AG04449 (cell line): ENCODE data around the gene CD1E.

ENCODE experiments used
- CTCF ChIA-PET: fragments of 350-600 bp; formaldehyde crosslinking; extraction: SDS; loops from one replicate; lab custom pipeline; 2021; ENCODE audit warnings: antibody characterized with exemption; lab: Yijun Ruan, JAX
- POLR2A ChIA-PET: fragments of 400-600, 350-600 bp; formaldehyde crosslinking; extraction: SDS; loops from one replicate; lab custom pipeline; 2020; ENCODE audit warnings: antibody characterized with exemption, inconsistent platforms; lab: Yijun Ruan, JAX
- DNase-seq: peaks from one replicate; pipeline ENCODE4 v3.0.0-alpha.2; 2010; ENCODE audit warnings: low read depth, low spot score
- H3K4me3 ChIP-seq: 2 replicates; pipeline ENCODE4 v1.5.1; 2011; ENCODE audit warnings: low read depth, mild to moderate bottlenecking, control low read depth, low read length
- CTCF ChIP-seq: IDR thresholded peaks from one replicate; pipeline ENCODE4 v1.5.1; 2011; ENCODE audit warnings: mild to moderate bottlenecking, moderate library complexity, low read length, control low read depth, inconsistent platforms; ENCODE audit not compliant: insufficient read depth; ENCODE audit errors: missing control alignments

Gene CD1E

GRCh38 chr1:158374860-158375259 lies 21.2 kb downstream of the CD1E start:
- DNase-seq = no peak

GRCh38 chr1:158390331-158390730 lies 36.6 kb downstream of the CD1E start:
- ChIA-PET CTCF (no interaction called here), POLR2A (no interaction called here)
- no peak for TF ChIP-seq CTCF
- no peak overlapping the region for H3K4me3 ChIP-seq
- DNase-seq = no peak

More at GRCh38 chr1:158374860-158375259, 21.2 kb downstream of the CD1E start:
- H3K4me3 ChIP-seq = no peak overlapping the region
- TF ChIP-seq CTCF = no peak
- ChIA-PET POLR2A (no interaction called here), CTCF (no interaction called here)

- no peak for TF ChIP-seq CTCF
- no peak overlapping the region for H3K4me3 ChIP-seq
- ChIA-PET CTCF (no interaction called here), POLR2A (no interaction called here)
- no peak for DNase-seq
Measured at GRCh38 chr1:158391099-158391498, 37.4 kb downstream of the CD1E start.

- TF ChIP-seq CTCF = no peak
- no peak for DNase-seq
- H3K4me3 ChIP-seq = no peak overlapping the region
- CTCF ChIA-PET = no interaction called here
- POLR2A ChIA-PET = no interaction called here
Measured at GRCh38 chr1:158393476-158393875, 39.8 kb downstream of the CD1E start.

- DNase-seq = no peak
- CTCF ChIA-PET = no interaction called here
- TF ChIP-seq CTCF = no peak
- POLR2A ChIA-PET = no interaction called here
- no peak overlapping the region for H3K4me3 ChIP-seq
Measured at GRCh38 chr1:158396646-158397045, 43.0 kb downstream of the CD1E start.

GRCh38 chr1:158398818-158399514 lies 45.3 kb downstream of the CD1E start, which contains the start of gene OR10T2:
Gene OR10T2 (minus strand): TSS chr1:158399466. CDS start chr1:158399466, 0 bp downstream.
- H3K4me3 ChIP-seq = no peak within 1 kb of the TSS
- ChIA-PET CTCF (no interaction called here), POLR2A (no interaction called here)
- no peak for TF ChIP-seq CTCF
- no peak for DNase-seq
